ENCODE data around the gene RPL7A. TPM values are rescaled to one million over a fixed set of nuclear protein-coding genes. Genes with fewer than 3 reads are reported as not detected.

RPL7A gene
- polyA plus RNA-seq, 1 donor (not counting 4 experiments of a cell fraction or from before 2014, with no cell fraction given) = 2,684 TPM

DNA sequence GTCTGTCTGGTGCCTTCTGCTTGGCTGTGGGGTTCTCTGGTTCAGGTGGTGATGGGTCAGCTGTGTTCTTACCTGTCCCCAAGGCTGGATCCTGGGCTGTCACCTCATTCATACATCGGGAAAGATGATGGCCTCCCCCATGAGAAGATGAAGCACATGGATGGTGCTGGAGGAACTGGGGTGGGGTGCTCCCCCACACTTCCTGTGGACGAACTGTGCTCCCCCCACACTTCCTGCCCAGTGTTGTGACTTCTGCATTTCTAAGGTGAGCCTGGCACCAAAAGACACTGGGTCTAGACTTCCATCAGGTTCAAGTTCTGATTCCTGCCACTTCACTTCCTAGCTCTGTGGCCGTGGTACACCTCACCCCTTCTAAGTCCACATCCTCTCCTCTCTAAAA, 7.8 kb upstream of the RPL7A start:
- no peaks in the 10 kb centered on the region for H3K9me3 ChIP-seq (ENCODE audit: control insufficient read depth, low read depth, low read length)
- H4K20me1 ChIP-seq (ENCODE audit: control insufficient read depth, extremely low read depth, insufficient read depth, low read length) = no peaks in the 10 kb centered on the region
- H3K4me2 ChIP-seq (ENCODE audit: control insufficient read depth, extremely low read depth, insufficient read depth, low read depth, low read length) = no peak overlapping the region
- H3K27me3 ChIP-seq (ENCODE audit: control insufficient read depth, extremely low read depth, insufficient read depth, low read length) = no peaks in the 10 kb centered on the region
- no peaks in the 10 kb centered on the region for H3K9me1 ChIP-seq (ENCODE audit: control insufficient read depth, extremely low read depth, insufficient read depth, low read length)
- peaks cover 5% of the 10 kb centered on the region for H3K4me1 ChIP-seq (ENCODE audit: control insufficient read depth, extremely low read depth, insufficient read depth, low read length)
- H3K27ac ChIP-seq (ENCODE audit: control insufficient read depth, insufficient read depth, low read length) = no peak overlapping the region
- DNase-seq (ENCODE audit: low read depth, low spot score) (no peak), FAIRE-seq (no peak)
- TF ChIP-seq, protein P1, sequence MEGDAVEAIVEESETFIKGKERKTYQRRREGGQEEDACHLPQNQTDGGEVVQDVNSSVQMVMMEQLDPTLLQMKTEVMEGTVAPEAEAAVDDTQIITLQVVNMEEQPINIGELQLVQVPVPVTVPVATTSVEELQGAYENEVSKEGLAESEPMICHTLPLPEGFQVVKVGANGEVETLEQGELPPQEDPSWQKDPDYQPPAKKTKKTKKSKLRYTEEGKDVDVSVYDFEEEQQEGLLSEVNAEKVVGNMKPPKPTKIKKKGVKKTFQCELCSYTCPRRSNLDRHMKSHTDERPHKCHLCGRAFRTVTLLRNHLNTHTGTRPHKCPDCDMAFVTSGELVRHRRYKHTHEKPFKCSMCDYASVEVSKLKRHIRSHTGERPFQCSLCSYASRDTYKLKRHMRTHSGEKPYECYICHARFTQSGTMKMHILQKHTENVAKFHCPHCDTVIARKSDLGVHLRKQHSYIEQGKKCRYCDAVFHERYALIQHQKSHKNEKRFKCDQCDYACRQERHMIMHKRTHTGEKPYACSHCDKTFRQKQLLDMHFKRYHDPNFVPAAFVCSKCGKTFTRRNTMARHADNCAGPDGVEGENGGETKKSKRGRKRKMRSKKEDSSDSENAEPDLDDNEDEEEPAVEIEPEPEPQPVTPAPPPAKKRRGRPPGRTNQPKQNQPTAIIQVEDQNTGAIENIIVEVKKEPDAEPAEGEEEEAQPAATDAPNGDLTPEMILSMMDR (optimal IDR thresholded peaks at IDR 0.05 in 1 of 3, IDR thresholded peaks at IDR 0.05 in 1 of 3, conservative IDR thresholded peaks at IDR 0.05 in 1 of 3; ENCODE audit: extremely low read depth in 1 of 3, insufficient read depth in 2 of 3, low read length in 3 of 3) = no peak
- TF ChIP-seq EZH2 (IDR thresholded peaks at IDR 0.05; ENCODE audit: low read length) = no peak
- peaks cover 40 to 49% of the 10 kb centered on the region in 2 experiments for H3K36me3 ChIP-seq (ENCODE audit: control insufficient read depth in 2 of 2, extremely low read depth in 1 of 2, insufficient read depth in 2 of 2, low read length in 2 of 2)
- dilution Hi-C loops (cut with MboI; ENCODE audit: extremely low pct_ligation_motif_present, low sequenced_read_pairs) = no loop called here
- H3K4me3 ChIP-seq (ENCODE audit: control insufficient read depth in 2 of 3, extremely low read depth in 1 of 3, insufficient read depth in 2 of 3, low read depth in 1 of 3, low read length in 3 of 3) = no peak overlapping the region
- H3K79me2 ChIP-seq (ENCODE audit: control insufficient read depth, insufficient read depth, low read length) = peaks cover 10% of the 10 kb centered on the region
- no peak overlapping the region for H3K9ac ChIP-seq (ENCODE audit: control insufficient read depth, extremely low read depth, insufficient read depth, low read length)
- H2AFZ ChIP-seq (ENCODE audit: control insufficient read depth, low read length) = no peak overlapping the region

DNA sequence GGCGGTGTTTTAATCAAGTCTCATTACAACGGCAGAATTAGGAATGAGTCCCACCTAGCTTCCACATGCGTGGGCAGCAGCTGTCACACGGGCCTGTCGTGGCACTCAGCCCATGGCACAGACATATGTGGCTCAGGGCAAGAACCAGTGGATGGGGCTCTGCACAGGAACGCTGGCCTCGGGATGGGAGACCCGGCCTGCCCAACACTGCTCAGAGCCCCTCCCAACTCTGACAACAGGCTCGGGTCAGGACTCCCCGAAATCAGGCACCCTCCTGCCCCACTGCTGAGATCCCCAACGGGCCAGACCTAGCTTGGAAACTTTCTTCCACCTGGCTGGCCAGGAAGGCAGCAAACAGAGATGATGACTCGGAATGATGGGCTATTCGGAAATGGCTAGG, 7.1 kb upstream of the RPL7A start:
- H3K4me2 ChIP-seq (ENCODE audit: control insufficient read depth, extremely low read depth, insufficient read depth, low read depth, low read length) = no peak overlapping the region
- peaks cover 9% of the 10 kb centered on the region for H3K79me2 ChIP-seq (ENCODE audit: control insufficient read depth, insufficient read depth, low read length)
- FAIRE-seq (no peak), DNase-seq (ENCODE audit: low read depth, low spot score) (no peak)
- H3K4me3 ChIP-seq (ENCODE audit: control insufficient read depth in 2 of 3, extremely low read depth in 1 of 3, insufficient read depth in 2 of 3, low read depth in 1 of 3, low read length in 3 of 3) = no peak overlapping the region
- TF ChIP-seq, protein P1 (optimal IDR thresholded peaks at IDR 0.05 in 1 of 3, IDR thresholded peaks at IDR 0.05 in 1 of 3, conservative IDR thresholded peaks at IDR 0.05 in 1 of 3; ENCODE audit: extremely low read depth in 1 of 3, insufficient read depth in 2 of 3, low read length in 3 of 3) = no peak
- TF ChIP-seq EZH2 (IDR thresholded peaks at IDR 0.05; ENCODE audit: low read length) = no peak
- H3K9me1 ChIP-seq (ENCODE audit: control insufficient read depth, extremely low read depth, insufficient read depth, low read length) = no peaks in the 10 kb centered on the region
- H3K27ac ChIP-seq (ENCODE audit: control insufficient read depth, insufficient read depth, low read length) = no peak overlapping the region
- no peaks in the 10 kb centered on the region for H4K20me1 ChIP-seq (ENCODE audit: control insufficient read depth, extremely low read depth, insufficient read depth, low read length)
- dilution Hi-C loops (cut with MboI; ENCODE audit: extremely low pct_ligation_motif_present, low sequenced_read_pairs) = no loop called here
- H3K4me1 ChIP-seq (ENCODE audit: control insufficient read depth, extremely low read depth, insufficient read depth, low read length) = peaks cover 5% of the 10 kb centered on the region
- no peaks in the 10 kb centered on the region for H3K27me3 ChIP-seq (ENCODE audit: control insufficient read depth, extremely low read depth, insufficient read depth, low read length)
- H3K36me3 ChIP-seq (ENCODE audit: control insufficient read depth in 2 of 2, extremely low read depth in 1 of 2, insufficient read depth in 2 of 2, low read length in 2 of 2) = peaks cover 45 to 55% of the 10 kb centered on the region in 2 experiments
- H3K9ac ChIP-seq (ENCODE audit: control insufficient read depth, extremely low read depth, insufficient read depth, low read length) = no peak overlapping the region
- H2AFZ ChIP-seq (ENCODE audit: control insufficient read depth, low read length) = no peak overlapping the region
- no peaks in the 10 kb centered on the region for H3K9me3 ChIP-seq (ENCODE audit: control insufficient read depth, low read depth, low read length)
